Suppressor macrophage (primary cell): ENCODE measurements around the gene IDUA.
"Not testable (repeated sequence)": the region's sequence is repeated elsewhere in the genome, so short reads cannot be mapped to it uniquely, and the experiment has no call there.

Experiments used
- DNase-seq, 4 experiments: peaks; one replicate each; pipeline ENCODE4 v3.0.0-alpha.2; 2020 to 2022

The IDUA gene

DNA sequence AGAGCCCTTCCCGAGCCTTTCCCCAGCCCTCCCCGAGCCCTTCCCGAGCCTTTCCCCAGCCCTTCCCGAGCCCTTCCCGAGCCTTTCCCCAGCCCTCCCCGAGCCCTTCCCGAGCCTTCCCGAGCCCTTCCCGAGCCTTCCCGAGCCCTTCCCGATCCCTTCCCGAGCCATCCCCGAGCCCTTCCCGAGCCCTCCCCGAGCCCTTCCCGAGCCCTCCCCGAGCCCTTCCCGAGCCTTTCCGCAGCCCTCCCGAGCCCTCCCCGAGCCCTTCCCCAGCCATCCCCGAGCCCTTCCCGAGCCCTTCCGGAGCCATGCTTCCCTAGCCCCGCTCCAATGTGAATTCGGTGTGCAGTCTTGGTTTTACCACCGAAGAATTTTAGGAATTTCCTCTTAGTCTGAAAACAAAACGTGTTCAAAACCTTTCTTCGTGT is 59.8 kb downstream of the IDUA start:
- peak in 1 of 4 experiments; percentile 12 for DNase-seq

GRCh38 chr4:1047106-1047975 is 60.5 kb downstream of the IDUA start:
- DNase-seq: peak in 1 of 4 experiments; percentile 1

DNA sequence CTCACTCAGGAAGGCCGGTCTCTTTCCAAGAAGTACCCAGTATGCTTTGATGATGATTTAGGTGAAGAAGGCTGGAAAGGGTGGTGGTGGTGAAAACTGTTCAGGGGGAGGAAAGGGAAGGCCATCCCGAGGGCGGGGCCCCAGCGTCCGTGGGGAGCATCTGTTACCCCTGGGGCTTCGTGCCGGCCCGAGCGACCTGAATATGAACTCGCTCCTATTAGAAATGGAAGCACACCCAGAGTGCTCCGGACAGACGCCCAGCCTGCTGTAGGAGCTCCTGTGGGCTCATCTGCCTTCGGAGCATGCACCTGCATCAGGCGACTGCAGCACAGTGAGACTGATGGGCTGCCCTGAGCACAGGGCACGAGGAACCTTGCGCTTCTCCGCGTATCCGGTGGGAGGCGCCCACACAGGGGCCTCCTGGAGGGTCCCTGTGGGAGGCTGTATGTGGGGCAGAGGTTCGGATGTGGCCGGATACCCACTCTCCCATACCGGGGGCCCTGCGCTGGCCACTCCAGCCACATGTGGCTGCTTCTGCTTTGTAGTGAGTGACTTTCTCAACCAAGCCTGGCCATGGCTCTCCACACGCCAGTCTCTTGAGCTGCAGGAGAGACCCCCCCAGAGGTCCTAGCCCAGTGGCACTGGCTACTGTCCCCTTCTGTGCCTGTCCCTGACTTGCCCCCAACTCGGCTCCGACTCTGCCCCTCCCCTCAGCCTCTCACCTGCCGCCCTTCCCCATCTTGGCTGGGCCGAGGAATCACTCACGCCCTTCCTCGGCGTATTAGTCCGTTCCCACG is 61.3 kb downstream of the IDUA start:
- DNase-seq: peak in 1 of 4 experiments; percentile 2

DNA sequence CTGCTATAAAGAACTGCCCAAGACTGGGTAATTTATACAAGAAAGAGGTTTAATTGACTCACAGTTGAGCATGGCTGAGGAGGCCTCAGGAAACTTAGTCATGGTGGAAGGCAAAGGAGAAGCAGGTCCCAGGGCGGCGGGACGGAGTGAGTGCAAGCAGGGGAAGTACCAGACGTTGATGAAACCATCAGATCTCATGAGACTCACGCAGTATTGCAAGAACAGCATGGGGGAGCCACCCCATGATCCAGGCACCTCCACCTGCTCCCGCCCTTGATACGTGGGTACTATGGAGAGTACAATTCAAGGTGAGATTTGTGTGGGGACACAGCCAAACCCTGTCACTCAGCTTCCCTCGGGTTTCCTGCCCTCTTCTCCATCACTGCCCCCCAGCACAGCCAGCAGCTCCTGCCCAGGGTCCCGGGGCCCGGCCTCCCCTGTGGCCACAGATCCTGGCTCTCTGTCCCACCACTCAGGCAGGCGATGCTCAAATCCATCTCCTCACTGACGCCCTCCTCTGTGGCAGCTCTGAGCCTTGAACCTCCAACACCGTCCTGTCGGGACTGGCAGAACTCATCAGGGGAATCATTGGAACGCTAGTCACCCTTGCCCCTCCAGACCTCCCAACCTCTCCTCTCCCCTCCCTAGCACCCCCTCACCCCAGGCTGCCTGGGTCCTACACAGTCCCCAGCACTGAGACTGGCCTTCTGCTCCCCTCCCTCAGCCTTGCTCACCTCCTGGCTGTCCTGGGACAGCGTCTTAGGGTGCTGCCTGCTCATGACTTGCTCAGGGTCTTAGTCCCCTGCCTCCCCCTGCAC is 62.1 kb downstream of the IDUA start:
- DNase-seq: peak; percentile 60 to 80 (median 79)

GRCh38 chr4:1049591-1049905 is 62.7 kb downstream of the IDUA start:
- no peak for DNase-seq

DNA sequence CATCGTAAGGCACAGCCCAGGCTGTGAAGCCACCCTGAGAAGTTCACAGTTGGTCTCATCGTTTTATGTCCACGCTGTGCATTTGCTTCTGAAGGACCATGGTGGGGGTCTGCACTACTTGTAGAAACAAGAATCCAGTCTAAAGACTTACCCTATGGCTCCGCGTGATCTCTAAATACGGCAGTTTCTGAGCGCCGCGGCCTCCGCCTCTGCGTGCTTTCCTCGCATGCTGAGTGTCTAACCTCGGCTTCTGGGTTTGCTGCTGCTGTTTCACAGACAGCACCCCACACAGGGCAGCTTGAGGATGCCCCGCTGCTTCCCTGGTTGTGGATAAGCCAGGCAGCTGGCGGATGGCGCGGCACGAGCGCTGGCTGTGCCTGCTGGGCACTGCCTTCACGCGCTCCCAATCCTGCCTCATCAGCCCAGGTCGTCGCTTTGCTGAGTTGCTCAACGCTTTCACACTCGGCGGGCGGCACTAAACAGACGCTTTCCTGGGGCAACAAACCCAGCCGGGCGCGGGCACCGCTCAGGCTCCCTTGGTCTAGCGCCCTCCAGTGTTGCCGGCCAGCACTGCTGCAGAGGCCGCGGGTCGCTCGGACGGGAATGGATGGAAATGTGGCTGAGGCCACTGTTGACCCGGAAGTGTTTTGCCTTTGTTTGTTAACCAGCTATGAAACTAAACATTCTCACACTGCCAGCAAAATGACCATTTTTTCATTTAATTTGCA is 63.8 kb downstream of the IDUA start:
- no peak for DNase-seq

GRCh38 chr4:1051472-1051871 is 64.6 kb downstream of the IDUA start:
- no peak for DNase-seq

GRCh38 chr4:1052231-1052671 is 65.4 kb downstream of the IDUA start:
- no peak for DNase-seq

DNA sequence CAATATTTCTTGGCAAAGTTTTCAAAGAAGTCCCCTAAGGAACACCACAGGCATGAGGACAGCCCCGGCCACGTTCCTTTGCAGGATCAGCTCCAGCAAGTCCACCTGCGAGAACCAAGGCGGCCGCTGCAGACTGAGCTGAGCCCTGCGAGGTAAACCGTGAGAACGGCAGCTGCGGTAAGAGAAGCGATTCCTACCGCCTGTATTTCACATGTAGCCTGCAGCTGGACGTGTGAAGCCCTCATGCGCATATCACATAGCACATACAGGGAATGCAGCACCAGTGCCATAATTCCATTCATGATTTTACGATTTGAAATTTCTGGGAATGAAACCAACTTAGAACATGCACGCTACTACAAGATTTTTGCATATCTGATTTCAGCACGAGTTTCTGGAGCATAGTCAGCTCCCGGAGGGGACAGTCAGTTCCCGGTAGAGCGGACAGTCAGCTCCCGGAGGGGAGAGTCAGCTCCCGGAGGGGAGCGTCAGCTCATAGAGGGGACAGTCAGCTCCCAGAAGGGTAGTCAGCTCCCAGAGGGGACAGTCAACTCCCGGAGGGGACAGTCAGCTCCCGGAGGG is 66.3 kb downstream of the IDUA start:
- no peak for DNase-seq

GRCh38 chr4:1053891-1054290 is 67.0 kb downstream of the IDUA start:
- not testable (repeated sequence) for DNase-seq
